Measurements from ENCODE around the gene CDCA7. TPM values are rescaled to one million over a fixed set of nuclear protein-coding genes. Genes with fewer than 3 reads are reported as not detected.
"Not testable (repeated sequence)": the region's sequence is repeated elsewhere in the genome, so short reads cannot be mapped to it uniquely, and the experiment has no call there.

The CDCA7 gene
- total RNA-seq, 1 experiment from 2014 or later: 43.5 TPM

- DNase-seq; H3K9me3 ChIP-seq (ENCODE audit: low read length); H3K27me3 ChIP-seq (ENCODE audit: low read length); H3K27ac ChIP-seq (ENCODE audit: low read length); H3K4me1 ChIP-seq (ENCODE audit: low read length); H4K20me1 ChIP-seq (ENCODE audit: insufficient read depth, low read depth, low read length); H3K4me3 ChIP-seq (ENCODE audit: low read length); H3K9ac ChIP-seq (ENCODE audit: low read length); H2AFZ ChIP-seq (ENCODE audit: low read length); H3K4me2 ChIP-seq (ENCODE audit: low read depth, low read length, poor library complexity, severe bottlenecking); H3K9me2 ChIP-seq (replicated peaks; ENCODE audit: insufficient read depth, low read length); H3K36me3 ChIP-seq (ENCODE audit: insufficient read depth, low read length); H3K79me2 ChIP-seq (ENCODE audit: low read length): not testable (repeated sequence)
Measured at GRCh38 chr2:173333003-173333402, 21.7 kb upstream of the CDCA7 start.

- Histone ChIP-seq H2AFZ (ENCODE audit: low read length) (no peak overlapping the region), H3K27ac (ENCODE audit: low read length) (no peak overlapping the region), H3K9ac (ENCODE audit: low read length) (no peak overlapping the region), H3K4me1 (ENCODE audit: low read length) (peaks cover 7% of the 10 kb centered on the region), H3K36me3 (ENCODE audit: insufficient read depth, low read length) (no peaks in the 10 kb centered on the region), H3K27me3 (ENCODE audit: low read length) (no peaks in the 10 kb centered on the region), H3K9me3 (ENCODE audit: low read length) (no peaks in the 10 kb centered on the region), H3K4me3 (ENCODE audit: low read length) (no peak overlapping the region), H3K4me2 (ENCODE audit: low read depth, low read length, poor library complexity, severe bottlenecking) (no peak overlapping the region), H4K20me1 (ENCODE audit: insufficient read depth, low read depth, low read length) (no peaks in the 10 kb centered on the region), H3K79me2 (ENCODE audit: low read length) (no peaks in the 10 kb centered on the region), H3K9me2 (replicated peaks; ENCODE audit: insufficient read depth, low read length) (no peaks in the 10 kb centered on the region)
- DNase-seq: no peak
Measured at GRCh38 chr2:173339807-173340206, 14.9 kb upstream of the CDCA7 start.

- no peak overlapping the region for H3K4me3 ChIP-seq (ENCODE audit: low read length)
- no peaks in the 10 kb centered on the region for H3K27me3 ChIP-seq (ENCODE audit: low read length)
- H3K4me1 ChIP-seq (ENCODE audit: low read length): no peaks in the 10 kb centered on the region
- no peaks in the 10 kb centered on the region for H4K20me1 ChIP-seq (ENCODE audit: insufficient read depth, low read depth, low read length)
- peaks cover 11% of the 10 kb centered on the region for H3K9me3 ChIP-seq (ENCODE audit: low read length)
- no peak for DNase-seq
- H3K36me3 ChIP-seq (ENCODE audit: insufficient read depth, low read length): no peaks in the 10 kb centered on the region
- H3K9me2 ChIP-seq (replicated peaks; ENCODE audit: insufficient read depth, low read length): no peaks in the 10 kb centered on the region
- no peak overlapping the region for H3K4me2 ChIP-seq (ENCODE audit: low read depth, low read length, poor library complexity, severe bottlenecking)
- H2AFZ ChIP-seq (ENCODE audit: low read length): no peak overlapping the region
- H3K27ac ChIP-seq (ENCODE audit: low read length): no peak overlapping the region
- H3K79me2 ChIP-seq (ENCODE audit: low read length): no peaks in the 10 kb centered on the region
- H3K9ac ChIP-seq (ENCODE audit: low read length): no peak overlapping the region
Measured at GRCh38 chr2:173343921-173344320, 10.8 kb upstream of the CDCA7 start.

GRCh38 chr2:173346035-173346434, 8.6 kb upstream of the CDCA7 start:
- no peak overlapping the region for H3K27ac ChIP-seq (ENCODE audit: low read length)
- H2AFZ ChIP-seq (ENCODE audit: low read length): no peak overlapping the region
- no peaks in the 10 kb centered on the region for H3K79me2 ChIP-seq (ENCODE audit: low read length)
- H3K9me2 ChIP-seq (replicated peaks; ENCODE audit: insufficient read depth, low read length): no peaks in the 10 kb centered on the region
- H4K20me1 ChIP-seq (ENCODE audit: insufficient read depth, low read depth, low read length): no peaks in the 10 kb centered on the region
- H3K9me3 ChIP-seq (ENCODE audit: low read length): peaks cover 11% of the 10 kb centered on the region
- H3K4me1 ChIP-seq (ENCODE audit: low read length): no peaks in the 10 kb centered on the region
- no peak for DNase-seq
- no peak overlapping the region for H3K4me3 ChIP-seq (ENCODE audit: low read length)
- no peaks in the 10 kb centered on the region for H3K27me3 ChIP-seq (ENCODE audit: low read length)
- no peak overlapping the region for H3K4me2 ChIP-seq (ENCODE audit: low read depth, low read length, poor library complexity, severe bottlenecking)
- H3K9ac ChIP-seq (ENCODE audit: low read length): no peak overlapping the region
- no peaks in the 10 kb centered on the region for H3K36me3 ChIP-seq (ENCODE audit: insufficient read depth, low read length)

GRCh38 chr2:173347305-173348168, 7.1 kb upstream of the CDCA7 start:
- H3K9me2 ChIP-seq (replicated peaks; ENCODE audit: insufficient read depth, low read length): no peaks in the 10 kb centered on the region
- no peaks in the 10 kb centered on the region for H3K27me3 ChIP-seq (ENCODE audit: low read length)
- no peak overlapping the region for H3K9ac ChIP-seq (ENCODE audit: low read length)
- no peak overlapping the region for H3K27ac ChIP-seq (ENCODE audit: low read length)
- no peaks in the 10 kb centered on the region for H3K36me3 ChIP-seq (ENCODE audit: insufficient read depth, low read length)
- no peak overlapping the region for H3K4me2 ChIP-seq (ENCODE audit: low read depth, low read length, poor library complexity, severe bottlenecking)
- peaks cover 11% of the 10 kb centered on the region for H3K9me3 ChIP-seq (ENCODE audit: low read length)
- no peaks in the 10 kb centered on the region for H3K4me1 ChIP-seq (ENCODE audit: low read length)
- DNase-seq: no peak
- H2AFZ ChIP-seq (ENCODE audit: low read length): no peak overlapping the region
- H4K20me1 ChIP-seq (ENCODE audit: insufficient read depth, low read depth, low read length): no peaks in the 10 kb centered on the region
- H3K79me2 ChIP-seq (ENCODE audit: low read length): no peaks in the 10 kb centered on the region
- no peak overlapping the region for H3K4me3 ChIP-seq (ENCODE audit: low read length)

GRCh38 chr2:173349287-173349686, 5.4 kb upstream of the CDCA7 start:
- Histone ChIP-seq H3K9ac (ENCODE audit: low read length) (no peak overlapping the region), H3K27me3 (ENCODE audit: low read length) (no peaks in the 10 kb centered on the region), H3K27ac (ENCODE audit: low read length) (no peak overlapping the region), H4K20me1 (ENCODE audit: insufficient read depth, low read depth, low read length) (no peaks in the 10 kb centered on the region), H3K4me2 (ENCODE audit: low read depth, low read length, poor library complexity, severe bottlenecking) (no peak overlapping the region), H2AFZ (ENCODE audit: low read length) (no peak overlapping the region), H3K9me2 (replicated peaks; ENCODE audit: insufficient read depth, low read length) (no peaks in the 10 kb centered on the region), H3K36me3 (ENCODE audit: insufficient read depth, low read length) (no peaks in the 10 kb centered on the region), H3K9me3 (ENCODE audit: low read length) (peaks cover 11% of the 10 kb centered on the region), H3K4me1 (ENCODE audit: low read length) (peaks cover 14% of the 10 kb centered on the region), H3K79me2 (ENCODE audit: low read length) (no peaks in the 10 kb centered on the region), H3K4me3 (ENCODE audit: low read length) (no peak overlapping the region)
- DNase-seq: no peak

- DNase-seq: no peak
- H3K4me3 ChIP-seq (ENCODE audit: low read length): no peak overlapping the region
- peaks cover 7% of the 10 kb centered on the region for H3K79me2 ChIP-seq (ENCODE audit: low read length)
- H4K20me1 ChIP-seq (ENCODE audit: insufficient read depth, low read depth, low read length): no peaks in the 10 kb centered on the region
- peaks cover 14% of the 10 kb centered on the region for H3K4me1 ChIP-seq (ENCODE audit: low read length)
- H3K4me2 ChIP-seq (ENCODE audit: low read depth, low read length, poor library complexity, severe bottlenecking): no peak overlapping the region
- no peak overlapping the region for H3K9ac ChIP-seq (ENCODE audit: low read length)
- no peaks in the 10 kb centered on the region for H3K27me3 ChIP-seq (ENCODE audit: low read length)
- H3K9me2 ChIP-seq (replicated peaks; ENCODE audit: insufficient read depth, low read length): no peaks in the 10 kb centered on the region
- no peak overlapping the region for H2AFZ ChIP-seq (ENCODE audit: low read length)
- no peak overlapping the region for H3K27ac ChIP-seq (ENCODE audit: low read length)
- H3K9me3 ChIP-seq (ENCODE audit: low read length): peaks cover 11% of the 10 kb centered on the region
- H3K36me3 ChIP-seq (ENCODE audit: insufficient read depth, low read length): no peaks in the 10 kb centered on the region
Measured at GRCh38 chr2:173350383-173350782, 4.3 kb upstream of the CDCA7 start.

- peaks cover 2% of the 10 kb centered on the region; the same call in 1 of the 2 replicates for H3K9me3 ChIP-seq (ENCODE audit: low read length)
- H3K4me1 ChIP-seq (ENCODE audit: low read length): peaks cover 26% of the 10 kb centered on the region
- H3K79me2 ChIP-seq (ENCODE audit: low read length): peaks cover 22% of the 10 kb centered on the region
- H4K20me1 ChIP-seq (ENCODE audit: insufficient read depth, low read depth, low read length): peaks cover 9% of the 10 kb centered on the region; the same call in 1 of the 2 replicates
- H3K27me3 ChIP-seq (ENCODE audit: low read length): no peaks in the 10 kb centered on the region
- H3K9me2 ChIP-seq (replicated peaks; ENCODE audit: insufficient read depth, low read length): no peaks in the 10 kb centered on the region
- no peak overlapping the region for H3K27ac ChIP-seq (ENCODE audit: low read length)
- no peak overlapping the region for H3K4me2 ChIP-seq (ENCODE audit: low read depth, low read length, poor library complexity, severe bottlenecking)
- H3K4me3 ChIP-seq (ENCODE audit: low read length): no peak overlapping the region
- no peak overlapping the region for H2AFZ ChIP-seq (ENCODE audit: low read length)
- peaks cover 4% of the 10 kb centered on the region; the same call in 1 of the 2 replicates for H3K36me3 ChIP-seq (ENCODE audit: insufficient read depth, low read length)
- DNase-seq: no peak
- no peak overlapping the region for H3K9ac ChIP-seq (ENCODE audit: low read length)
Measured at GRCh38 chr2:173351879-173352278, 2.8 kb upstream of the CDCA7 start.

All from Karpas-422 (cell line).